Neural crest cell (in vitro differentiated cells): ENCODE results near the gene SLC39A3. TPM values are rescaled to one million over a fixed set of nuclear protein-coding genes. Genes with fewer than 3 reads are reported as not detected.

ENCODE experiments used
- DNase-seq: peaks from one replicate; pipeline ENCODE4 v3.0.0; 2021; ENCODE audit warnings: low read depth, mixed read lengths, low spot score
- H3K27ac Mint-ChIP-seq: one replicate; pipeline ENCODE4 v1.8.0; 2021; ENCODE audit warnings: mild to moderate bottlenecking, mixed read lengths; ENCODE audit not compliant: unreplicated experiment
- H3K27me3 Mint-ChIP-seq: 2 replicates; pipeline ENCODE4 v1.8.0; 2021; ENCODE audit warnings: low read depth, mild to moderate bottlenecking, mixed read lengths
- H3K36me3 Mint-ChIP-seq: 2 replicates; pipeline ENCODE4 v1.8.0; 2021; ENCODE audit warnings: low read depth, mild to moderate bottlenecking, mixed read lengths
- H3K4me1 Mint-ChIP-seq: 2 replicates; pipeline ENCODE4 v1.8.0; 2021; ENCODE audit warnings: mixed read lengths
- H3K4me3 Mint-ChIP-seq: one replicate; pipeline ENCODE4 v1.8.0; 2021; ENCODE audit warnings: mild to moderate bottlenecking, mixed read lengths
- H3K9me3 Mint-ChIP-seq: 2 replicates; pipeline ENCODE4 v1.8.0; 2021; ENCODE audit warnings: mixed read lengths
- CTCF ChIP-seq: fragments of 200-600 bp; sonication (generic); conservative IDR thresholded peaks from 2 replicates; pipeline ENCODE4 v1.5.0; 2021; ENCODE audit warnings: antibody characterized with exemption, mild to moderate bottlenecking
- total RNA-seq: library from RNA; stranded (reverse); gene quantifications from 2 replicates; pipeline ENCODE4 v1.2.1, GENCODE V29; 2021

The SLC39A3 gene
- total RNA-seq, 1 donor from 2014 or later: 43.0 TPM

- Mint-ChIP-seq H3K27ac (no peak overlapping the region), H3K4me3 (no peak overlapping the region), H3K36me3 (peaks cover 9% of the 10 kb centered on the region), H3K4me1 (no peaks in the 10 kb centered on the region), H3K9me3 (no peaks in the 10 kb centered on the region), H3K27me3 (peaks cover under 1% of the 10 kb centered on the region)
- no peak for TF ChIP-seq CTCF
- DNase-seq: no peak
These were observed 6.9 kb downstream of the SLC39A3 start for GRCh38 chr19:2732883-2733282.

GRCh38 chr19:2732157-2732725 is 7.6 kb downstream of the SLC39A3 start:
- TF ChIP-seq CTCF: no peak
- no peak overlapping the region for H3K4me3 Mint-ChIP-seq
- peaks cover 7% of the 10 kb centered on the region for H3K27me3 Mint-ChIP-seq
- H3K27ac Mint-ChIP-seq: no peak overlapping the region
- H3K36me3 Mint-ChIP-seq: peaks cover 9% of the 10 kb centered on the region
- no peak for DNase-seq
- H3K9me3 Mint-ChIP-seq: no peaks in the 10 kb centered on the region
- H3K4me1 Mint-ChIP-seq: no peaks in the 10 kb centered on the region

GRCh38 chr19:2731181-2731995 is 8.4 kb downstream of the SLC39A3 start:
- Mint-ChIP-seq H3K4me1 (no peaks in the 10 kb centered on the region), H3K27ac (no peak overlapping the region), H3K9me3 (no peaks in the 10 kb centered on the region), H3K4me3 (no peak overlapping the region), H3K36me3 (peaks cover 2% of the 10 kb centered on the region), H3K27me3 (peaks cover 14% of the 10 kb centered on the region)
- TF ChIP-seq CTCF: no peak
- no peak for DNase-seq

GRCh38 chr19:2729943-2730818 is 9.6 kb downstream of the SLC39A3 start:
- Mint-ChIP-seq H3K36me3 (peaks cover 2% of the 10 kb centered on the region), H3K9me3 (no peaks in the 10 kb centered on the region), H3K27ac (no peak overlapping the region), H3K4me3 (no peak overlapping the region), H3K27me3 (peaks cover 19% of the 10 kb centered on the region), H3K4me1 (no peaks in the 10 kb centered on the region)
- no peak for TF ChIP-seq CTCF
- no peak for DNase-seq

- peaks cover 24% of the 10 kb centered on the region for H3K27me3 Mint-ChIP-seq
These were observed 10.9 kb downstream of the SLC39A3 start for GRCh38 chr19:2728783-2729387.

More at GRCh38 chr19:2728783-2729387, 10.9 kb downstream of the SLC39A3 start:
- Mint-ChIP-seq H3K36me3 (no peaks in the 10 kb centered on the region), H3K27ac (no peak overlapping the region), H3K9me3 (no peaks in the 10 kb centered on the region), H3K4me3 (no peak overlapping the region), H3K4me1 (peaks cover 5% of the 10 kb centered on the region)
- no peak for TF ChIP-seq CTCF
- no peak for DNase-seq
